GM18909 (cell line): Measurements from ENCODE around the gene PTPRG.
"Not testable (repeated sequence)": the region's sequence is repeated elsewhere in the genome, so short reads cannot be mapped to it uniquely, and the experiment has no call there.

Experiments
- ATAC-seq: cut with Tn5 transposase; IDR thresholded peaks from one replicate; pipeline ENCODE4 v1.9.1; 2021; ENCODE audit warnings: mild to moderate bottlenecking; ENCODE audit not compliant: unreplicated experiment, poor library complexity

PTPRG gene

GRCh38 chr3:61741551-61741950 is 180.2 kb downstream of the PTPRG start:
- ATAC-seq = no peak

- no peak for ATAC-seq
Measured at GRCh38 chr3:61742006-61742405, 180.6 kb downstream of the PTPRG start.

GRCh38 chr3:61743067-61743466 is 181.7 kb downstream of the PTPRG start:
- ATAC-seq = no peak

GRCh38 chr3:61743686-61744242 is 182.4 kb downstream of the PTPRG start:
- no peak for ATAC-seq

GRCh38 chr3:61748288-61748687 is 186.9 kb downstream of the PTPRG start:
- ATAC-seq = no peak

GRCh38 chr3:61750766-61751165 is 189.4 kb downstream of the PTPRG start:
- ATAC-seq = no peak

GRCh38 chr3:61758839-61759238 is 197.5 kb downstream of the PTPRG start:
- no peak for ATAC-seq

GRCh38 chr3:61760783-61761182 is 199.4 kb downstream of the PTPRG start:
- ATAC-seq = not testable (repeated sequence)

- no peak for ATAC-seq
Measured at GRCh38 chr3:61761694-61762430, 200.5 kb downstream of the PTPRG start.

GRCh38 chr3:61765157-61765876 is 203.9 kb downstream of the PTPRG start:
- ATAC-seq = no peak

GRCh38 chr3:61768284-61769037 is 207.1 kb downstream of the PTPRG start:
- ATAC-seq = no peak

GRCh38 chr3:61769266-61769990 is 208.1 kb downstream of the PTPRG start:
- no peak for ATAC-seq

- ATAC-seq = no peak
Measured at GRCh38 chr3:61771976-61772375, 210.6 kb downstream of the PTPRG start.

- no peak for ATAC-seq
Measured at GRCh38 chr3:61772456-61772855, 211.1 kb downstream of the PTPRG start.

- no peak for ATAC-seq
Measured at GRCh38 chr3:61774279-61774890, 213.0 kb downstream of the PTPRG start.

- ATAC-seq = no peak
Measured at GRCh38 chr3:61776390-61776789, 215.0 kb downstream of the PTPRG start.

GRCh38 chr3:61777483-61777882 is 216.1 kb downstream of the PTPRG start:
- ATAC-seq = no peak

- no peak for ATAC-seq
Measured at GRCh38 chr3:61778095-61778494, 216.7 kb downstream of the PTPRG start.

GRCh38 chr3:61780016-61780415 is 218.6 kb downstream of the PTPRG start:
- no peak for ATAC-seq
